Ovary (tissue), 9 donors: Measurements from ENCODE around the gene CTCFL. TPM values are rescaled to one million over a fixed set of nuclear protein-coding genes. Genes with fewer than 3 reads are reported as not detected.

Experiments used
- DNase-seq, 5 donors: peaks; one replicate each; pipeline ENCODE4 v3.0.0-alpha.2; 2019 to 2020
- H3K27ac ChIP-seq, 2 donors: fragments of 200-600 bp; one replicate each; pipeline versions ENCODE4 v1.5.1 to v1.8.0; 2019 to 2022
- H3K27me3 ChIP-seq: fragments of 200-600 bp; one replicate; pipeline ENCODE4 v1.8.0; 2022
- H3K36me3 ChIP-seq: fragments of 200-600 bp; sonication (generic); one replicate; pipeline ENCODE4 v1.5.1; 2019
- H3K4me1 ChIP-seq: one replicate; pipeline ENCODE4 v1.8.1; 2013; ENCODE audit warnings: mild to moderate bottlenecking, moderate library complexity; ENCODE audit not compliant: insufficient read depth
- H3K4me3 ChIP-seq: fragments of 200-600 bp; sonication (generic); one replicate; pipeline ENCODE4 v1.5.1; 2017
- H3K9me3 ChIP-seq, 2 donors: fragments of 200-600 bp in 1 of 2; sonication (generic) in 1 of 2; one replicate each; pipeline versions ENCODE4 v1.5.1 to v1.8.1; 2013 to 2019; ENCODE audit warnings: mild to moderate bottlenecking in 1 of 2, moderate library complexity in 1 of 2
- CTCF ChIP-seq, 3 donors: fragments of 450-650 bp in 2 of 3; fragments of 200-600 bp in 1 of 3; IDR thresholded peaks; one replicate each; pipeline versions ENCODE4 v1.5.1 to v1.8.0; 2016 to 2022; ENCODE audit warnings: antibody characterized with exemption in 3 of 3, mild to moderate bottlenecking in 1 of 3
- EP300 ChIP-seq: sonication (generic); formaldehyde crosslinking; IDR thresholded peaks from one replicate; pipeline ENCODE4 v1.6.1; 2017; ENCODE audit warnings: antibody characterized with exemption
- POLR2A ChIP-seq: fragments of 450-650 bp; IDR thresholded peaks from one replicate; pipeline ENCODE4 v1.6.1; 2017; ENCODE audit warnings: antibody characterized with exemption, mild to moderate bottlenecking, moderate library complexity
- WGBS, 3 donors: extraction: QIAGEN DNeasy Blood & Tissue Kit in 1 of 3; methylation state at CpG; one replicate each; pipeline versions ENCODE4 v1.1.5 to v1.1.7; 2013 to 2017; 5-methylcytosine and 5-hydroxymethylcytosine counted together
- intact Hi-C, 4 donors: fragments of 100-400 bp; cut with DNase I; formaldehyde crosslinking; loops; one replicate each; pipeline versions ENCODE4 v1.11.0 to v1.15.1; 2022 to 2023
- polyA plus RNA-seq, 2 donors: library from polyadenylated mRNA; stranded (reverse); fragments of 200-250 nt in 1 of 2; fragments of 350-450 nt in 1 of 2; fragmentation: Illumina TruSeq in 1 of 2; extraction: RNeasy Lipid Tissue Mini Kit (QIAGEN cat#74804) in 1 of 2; gene quantifications; one replicate each; pipeline ENCODE4 v1.2.3, GENCODE V29; 2013 to 2014
- total RNA-seq, 7 donors: library from RNA; depleted of rRNA in 2 of 7; stranded (reverse); fragments of >200 nt in 2 of 7; fragmentation: NEBNext Ultra II Directional in 3 of 7; extraction: Animal tissue kit (Norgen Biotek cat#: 25700) in 3 of 7; gene quantifications; one replicate each; pipeline versions ENCODE4 v1.1.0 to v1.2.4, GENCODE V29; 2016 to 2023
- donor health status: DM: no; HTN: no; CAD: no; lungs with moderate emphysema.
- donor health status: DM: no; HTN: no; CAD: no.
- donor health status: Bipolar disorder and iron deficiency.
- donor health status: DM: yes; HTN: yes; CAD: no.
- donor health status: DM: no; HTN: no; CAD: no.
- donor health status: DM: yes; HTN: yes; CAD: no.

Gene CTCFL
- total and polyA plus RNA-seq, 9 donors, result 0.01 to 0.92 (median 0.17) TPM; not detected in 5

- TF ChIP-seq POLR2A (no peak), EP300 (no peak), CTCF (IDR thresholded peaks at IDR 0.05) (no peak)
- no peaks in the 10 kb centered on the region for H3K9me3 ChIP-seq
- intact Hi-C loops, result no loop called here
- DNase-seq, result peak in 1 of 5 donors; percentile 21
- no peak overlapping the region for H3K4me3 ChIP-seq
- no peaks in the 10 kb centered on the region for H3K27me3 ChIP-seq
- no peaks in the 10 kb centered on the region for H3K36me3 ChIP-seq
- 24 to 46% (median 30%) methylated on average over 6 of the region's 6 CpGs for WGBS, 3 donors
- peaks cover 6% of the 10 kb centered on the region for H3K4me1 ChIP-seq
- no peak overlapping the region for H3K27ac ChIP-seq
Measured at GRCh38 chr20:57467742-57468141, 57.2 kb downstream of the CTCFL start.

GRCh38 chr20:57465943-57466342 lies 59.0 kb downstream of the CTCFL start:
- Histone ChIP-seq H3K4me1 (peaks cover 6% of the 10 kb centered on the region), H3K27ac (no peak overlapping the region)
- WGBS, 3 donors, result 76 to 84% (median 83%) methylated on average over 4 of the region's 4 CpGs

GRCh38 chr20:57465486-57465885 lies 59.5 kb downstream of the CTCFL start:
- no peak overlapping the region for H3K4me3 ChIP-seq
- intact Hi-C loops, result no loop called here
- H3K36me3 ChIP-seq, result no peaks in the 10 kb centered on the region
- WGBS, 3 donors, result 94 to 98% (median 95%) methylated on average over 8 of the region's 8 CpGs
- H3K27ac ChIP-seq, result no peak overlapping the region
- H3K9me3 ChIP-seq, result no peaks in the 10 kb centered on the region
- no peak for TF ChIP-seq EP300
- DNase-seq, result no peak
- H3K4me1 ChIP-seq, result peaks cover 6% of the 10 kb centered on the region
- H3K27me3 ChIP-seq, result no peaks in the 10 kb centered on the region

More at GRCh38 chr20:57465943-57466342, 59.0 kb downstream of the CTCFL start:
- Histone ChIP-seq H3K4me3 (no peak overlapping the region), H3K27me3 (no peaks in the 10 kb centered on the region), H3K9me3 (no peaks in the 10 kb centered on the region), H3K36me3 (no peaks in the 10 kb centered on the region)
- no peak for DNase-seq
- TF ChIP-seq CTCF (IDR thresholded peaks at IDR 0.05) (no peak), POLR2A (no peak), EP300 (no peak)
- intact Hi-C loops, result no loop called here

GRCh38 chr20:57464642-57465211 lies 60.2 kb downstream of the CTCFL start:
- 22 to 28% (median 23%) methylated on average over 13 of the region's 13 CpGs for WGBS, 3 donors
- Histone ChIP-seq H3K27me3 (no peaks in the 10 kb centered on the region), H3K27ac (peak overlapping the region; percentile 10 to 30)

More at GRCh38 chr20:57464642-57465211, 60.2 kb downstream of the CTCFL start:
- no peaks in the 10 kb centered on the region for H3K36me3 ChIP-seq
- TF ChIP-seq EP300 (no peak), POLR2A (no peak), CTCF (IDR thresholded peaks at IDR 0.05) (peak in 1 of 3 donors; percentile 17)
- H3K4me3 ChIP-seq, result no peak overlapping the region
- H3K9me3 ChIP-seq, result no peaks in the 10 kb centered on the region
- H3K4me1 ChIP-seq, result peaks cover 6% of the 10 kb centered on the region
- intact Hi-C loops, result no loop called here
- DNase-seq, result no peak
